ENCODE results near the gene KIZ. TPM values are rescaled to one million over a fixed set of nuclear protein-coding genes. Genes with fewer than 3 reads are reported as not detected.

Gene KIZ
- total and polyA plus RNA-seq, 2 of the 4 experiments (the other 2 are of a cell fraction): 9.9 to 14.0 TPM

DNA sequence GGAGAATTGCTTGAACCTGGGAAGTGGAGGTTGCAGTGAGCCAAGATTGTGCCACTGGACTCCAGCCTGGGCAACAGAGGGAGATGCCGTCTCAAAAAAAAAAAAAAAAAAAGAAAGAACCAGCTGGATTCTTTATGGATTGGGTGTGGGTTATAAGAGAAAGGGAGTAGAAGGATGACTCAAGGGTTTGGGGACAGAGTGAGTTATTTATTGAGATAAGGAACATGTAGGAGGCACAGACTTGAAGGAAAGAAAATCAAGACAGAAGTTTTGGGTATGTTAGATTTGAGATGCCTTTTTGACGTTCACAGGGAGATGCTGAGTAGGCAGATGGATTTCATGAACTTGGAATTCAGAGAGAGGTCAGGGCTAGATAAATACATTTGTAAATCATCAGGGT, 47.6 kb downstream of the KIZ start:
- ChIA-PET CTCF (no interaction called here), POLR2A (ENCODE audit: unreplicated experiment) (no interaction called here)
- H2BK20ac ChIP-seq (ENCODE audit: low read depth, low read length): no peak overlapping the region

More for the DNA sequence above, 47.6 kb downstream of the KIZ start:
- H3K4me3 ChIP-seq (ENCODE audit: insufficient read depth, low read depth, low read length): no peak overlapping the region
- no peak overlapping the region for H3K4ac ChIP-seq (ENCODE audit: low read depth, low read length)
- H3K36me3 ChIP-seq (ENCODE audit: control insufficient read depth, insufficient read depth, low read length): no peaks in the 10 kb centered on the region
- no peak overlapping the region for H2BK15ac ChIP-seq (ENCODE audit: low read depth, low read length)
- no peak overlapping the region for H3K14ac ChIP-seq (replicated peaks; ENCODE audit: low read depth, low read length)
- no peak overlapping the region for H4K91ac ChIP-seq (ENCODE audit: insufficient read depth, low read depth, low read length)
- H2BK5ac ChIP-seq (ENCODE audit: low read depth, low read length, poor library complexity, severe bottlenecking): no peak overlapping the region
- H2AK5ac ChIP-seq (ENCODE audit: low read depth, low read length): no peak overlapping the region
- in situ Hi-C loops (cut with MboI; ENCODE audit: low sequenced_read_pairs): no loop called here
- no peaks in the 10 kb centered on the region for H3K27me3 ChIP-seq (ENCODE audit: control insufficient read depth, insufficient read depth, low read length)
- H4K5ac ChIP-seq (ENCODE audit: low read depth, low read length): no peak overlapping the region
- no peak overlapping the region for H2AK9ac ChIP-seq (replicated peaks; ENCODE audit: low read depth, low read length, poor library complexity)
- no peak overlapping the region for H3K18ac ChIP-seq (ENCODE audit: low read depth, low read length)
- no peaks in the 10 kb centered on the region for H4K20me1 ChIP-seq (ENCODE audit: insufficient read depth, low read length)
- H3K4me2 ChIP-seq (ENCODE audit: low read depth, low read length): no peak overlapping the region
- dilution Hi-C loops (cut with HindIII; ENCODE audit: low sequenced_read_pairs, unreplicated experiment): no loop called here
- no peaks in the 10 kb centered on the region for H3K9me1 ChIP-seq (ENCODE audit: insufficient read depth, low read length)
- H3K9ac ChIP-seq (ENCODE audit: low read depth, low read length): no peak overlapping the region
- H2AFZ ChIP-seq (replicated peaks; ENCODE audit: low read length, poor library complexity): no peak overlapping the region
- no peaks in the 10 kb centered on the region for H3K4me1 ChIP-seq (ENCODE audit: control insufficient read depth, insufficient read depth, low read length)
- H4K8ac ChIP-seq (ENCODE audit: low read depth in 2 of 2, low read length in 2 of 2): no peak overlapping the region
- H2BK120ac ChIP-seq (ENCODE audit: low read depth, low read length): no peak overlapping the region
- H3K56ac ChIP-seq (ENCODE audit: extremely low read depth, insufficient read depth, low read length): no peak overlapping the region
- TF ChIP-seq RCOR1 (IDR thresholded peaks at IDR 0.05; ENCODE audit: insufficient replicate concordance, low read length) (no peak), BHLHE40 (IDR thresholded peaks at IDR 0.05; ENCODE audit: low read depth, low read length) (no peak), MXI1 (IDR thresholded peaks at IDR 0.05; ENCODE audit: borderline replicate concordance, low read depth, low read length) (no peak), RFX5 (IDR thresholded peaks at IDR 0.05; ENCODE audit: low read depth, low read length) (no peak), MAZ (IDR thresholded peaks at IDR 0.05; ENCODE audit: borderline replicate concordance, low read depth, low read length) (no peak), FOS (IDR thresholded peaks at IDR 0.05; ENCODE audit: low read depth, low read length) (no peak), SMC3 (IDR thresholded peaks at IDR 0.05; ENCODE audit: low read depth, low read length) (no peak), MAFK (IDR thresholded peaks at IDR 0.05; ENCODE audit: low read depth, low read length) (no peak), RAD21 (IDR thresholded peaks at IDR 0.05; ENCODE audit: low read length) (no peak), CEBPB (IDR thresholded peaks at IDR 0.05; ENCODE audit: low read depth, low read length) (no peak)
- TF ChIP-seq, protein P1, sequence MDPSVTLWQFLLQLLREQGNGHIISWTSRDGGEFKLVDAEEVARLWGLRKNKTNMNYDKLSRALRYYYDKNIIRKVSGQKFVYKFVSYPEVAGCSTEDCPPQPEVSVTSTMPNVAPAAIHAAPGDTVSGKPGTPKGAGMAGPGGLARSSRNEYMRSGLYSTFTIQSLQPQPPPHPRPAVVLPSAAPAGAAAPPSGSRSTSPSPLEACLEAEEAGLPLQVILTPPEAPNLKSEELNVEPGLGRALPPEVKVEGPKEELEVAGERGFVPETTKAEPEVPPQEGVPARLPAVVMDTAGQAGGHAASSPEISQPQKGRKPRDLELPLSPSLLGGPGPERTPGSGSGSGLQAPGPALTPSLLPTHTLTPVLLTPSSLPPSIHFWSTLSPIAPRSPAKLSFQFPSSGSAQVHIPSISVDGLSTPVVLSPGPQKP (IDR thresholded peaks at IDR 0.05; ENCODE audit: borderline replicate concordance, low read depth, low read length): no peak
- TF ChIP-seq, protein P2, sequence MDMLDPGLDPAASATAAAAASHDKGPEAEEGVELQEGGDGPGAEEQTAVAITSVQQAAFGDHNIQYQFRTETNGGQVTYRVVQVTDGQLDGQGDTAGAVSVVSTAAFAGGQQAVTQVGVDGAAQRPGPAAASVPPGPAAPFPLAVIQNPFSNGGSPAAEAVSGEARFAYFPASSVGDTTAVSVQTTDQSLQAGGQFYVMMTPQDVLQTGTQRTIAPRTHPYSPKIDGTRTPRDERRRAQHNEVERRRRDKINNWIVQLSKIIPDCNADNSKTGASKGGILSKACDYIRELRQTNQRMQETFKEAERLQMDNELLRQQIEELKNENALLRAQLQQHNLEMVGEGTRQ (IDR thresholded peaks at IDR 0.05; ENCODE audit: low read depth, low read length): no peak
- 0 out of 2 replicates have a peak, but pooled peaks cover 1% of the 10 kb centered on the region for H3K9me3 ChIP-seq (ENCODE audit: control insufficient read depth, insufficient read depth, low read length)
- intact Hi-C loops (cut with micrococcal nuclease): no loop called here
- H3K23ac ChIP-seq (ENCODE audit: low read depth, low read length): no peak overlapping the region
- no peaks in the 10 kb centered on the region for H3K79me1 ChIP-seq (ENCODE audit: low read depth in 1 of 2, low read length in 2 of 2)
- no peak overlapping the region for H3K27ac ChIP-seq (ENCODE audit: insufficient read depth, low read length)
- peak; percentile 15 for DNase-seq
- BruUV-seq (replicated peaks): no TSS peak
- ATAC-seq (ENCODE audit: low read depth): peak; percentile 42
- WGBS, 2 experiments (ENCODE audit: extremely low coverage in 2 of 2, insufficient read length in 1 of 2): no CpG with 5 or more reads among the region's 2 CpGs

Data from IMR-90 (cell line).